AG09309 (cell line): ENCODE results near the gene CD226.

Experiments used
- DNase-seq: peaks from one replicate; pipeline ENCODE4 v3.0.0-alpha.2; 2010; ENCODE audit warnings: low read depth
- H3K4me3 ChIP-seq: 2 replicates; pipeline ENCODE4 v1.5.1; 2011; ENCODE audit warnings: mild to moderate bottlenecking, low read depth, low read length, moderate library complexity; ENCODE audit not compliant: control insufficient read depth
- CTCF ChIP-seq: IDR thresholded peaks from 2 replicates; pipeline ENCODE4 v1.5.1; 2011; ENCODE audit warnings: mild to moderate bottlenecking, low read depth, low read length, inconsistent platforms; ENCODE audit not compliant: insufficient read depth, control insufficient read depth; ENCODE audit errors: missing control alignments

Gene CD226

DNA sequence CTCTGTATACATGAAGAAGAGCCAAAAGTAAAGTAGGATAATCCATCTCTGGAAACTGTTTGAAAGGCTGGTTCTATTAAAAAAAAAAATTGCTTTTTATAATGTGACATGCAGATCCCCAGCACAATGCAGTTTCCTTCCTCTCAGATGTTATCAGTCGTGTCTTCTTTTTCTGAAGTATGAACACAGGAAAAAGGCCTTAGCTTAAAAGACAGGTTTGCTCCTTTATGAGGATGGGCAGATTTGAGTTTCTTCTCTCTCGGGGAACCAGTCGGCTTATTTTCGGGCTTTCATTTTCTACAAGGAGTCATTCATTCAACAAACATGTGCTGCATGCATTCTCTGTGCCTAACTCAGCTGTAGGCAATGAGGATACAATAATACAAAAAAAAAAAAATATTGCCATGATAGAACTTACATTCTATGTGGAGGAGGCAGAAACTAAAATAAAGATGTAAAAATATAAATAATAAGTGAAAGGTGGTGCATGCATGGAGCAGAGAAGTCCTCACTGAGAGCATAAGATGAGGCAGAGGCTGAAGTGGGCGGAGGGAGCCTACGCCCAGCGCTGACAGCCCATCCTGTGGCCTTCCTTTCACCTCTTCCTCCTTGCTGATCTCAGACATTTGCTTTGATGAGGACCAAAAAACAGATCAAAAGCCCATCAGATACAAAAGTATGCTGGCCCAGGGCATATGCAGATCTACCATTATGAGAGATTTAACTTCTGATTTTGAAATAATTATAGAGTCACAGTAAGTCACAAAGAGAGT lies at the start of gene CD226:
Gene CD226 (minus strand): TSS at position 513 of the 773 bp plus-strand sequence. CDS start 467 bp downstream, at position 46.
- H3K4me3 ChIP-seq, result no peak within 1 kb of the TSS
- no peak for TF ChIP-seq CTCF
- no peak for DNase-seq

DNA sequence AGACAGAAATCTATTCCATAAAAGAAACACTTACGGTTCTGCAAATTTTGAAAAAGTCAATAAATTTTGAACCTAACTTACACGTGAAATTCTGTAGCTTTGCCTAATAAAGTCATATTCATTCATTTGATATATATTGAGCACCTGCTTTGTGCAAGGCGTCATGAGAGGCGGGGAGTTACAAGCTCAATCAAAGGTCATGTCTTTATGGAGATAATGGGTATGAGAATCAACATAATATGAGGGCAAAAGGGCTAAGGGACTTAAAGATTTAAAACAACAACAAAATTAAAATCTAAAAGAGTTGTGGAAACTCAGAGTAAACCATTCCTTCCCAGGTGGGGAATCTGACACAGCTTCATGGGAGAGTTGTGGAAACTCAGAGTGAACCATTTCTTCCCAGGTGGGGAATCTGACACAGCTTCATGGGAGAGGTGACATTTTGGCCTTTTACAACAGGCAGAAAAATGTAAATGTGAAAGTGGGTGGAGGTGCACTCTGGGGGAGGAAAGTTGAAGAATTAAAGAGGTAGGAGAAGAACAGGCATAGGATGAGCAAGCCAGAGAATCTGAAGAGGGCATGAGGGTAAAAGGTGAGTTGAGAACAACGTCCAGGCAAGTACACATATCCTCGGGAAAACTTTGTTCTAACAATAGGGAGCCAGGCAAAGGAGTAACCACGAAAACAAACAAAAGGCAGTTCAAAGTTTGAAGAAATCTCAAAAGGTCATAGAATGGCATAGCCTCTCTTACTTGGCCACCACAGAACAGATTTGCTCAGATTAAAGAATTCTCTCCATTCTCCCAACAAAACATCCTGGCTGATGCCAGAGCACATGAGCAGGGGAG lies 49.5 kb upstream of the CD226 start:
- no peak for DNase-seq
- TF ChIP-seq CTCF, result no peak
- H3K4me3 ChIP-seq, result no peak overlapping the region

DNA sequence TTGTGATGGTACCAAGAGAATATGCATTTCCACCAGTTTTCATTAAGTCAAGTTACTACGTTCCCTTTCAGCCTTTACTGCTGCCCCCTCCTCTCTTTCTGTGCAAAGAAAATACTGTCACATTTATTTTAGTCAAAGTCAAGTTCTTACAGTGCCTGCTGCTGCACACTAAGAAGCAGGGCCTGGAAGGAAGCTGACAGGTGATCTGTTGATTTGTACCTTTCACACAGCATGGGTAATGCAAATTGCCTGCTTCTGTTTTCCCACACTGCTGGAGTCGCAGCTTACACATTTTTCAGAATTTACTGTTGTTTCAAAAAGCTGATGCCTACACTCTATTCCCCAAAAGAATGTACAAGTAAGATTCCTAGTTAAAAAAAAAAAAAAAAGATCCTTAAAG lies 48.7 kb upstream of the CD226 start:
- H3K4me3 ChIP-seq, result no peak overlapping the region
- no peak for DNase-seq
- no peak for TF ChIP-seq CTCF

- TF ChIP-seq CTCF, result no peak
- no peak for DNase-seq
- H3K4me3 ChIP-seq, result no peak overlapping the region
Measured at GRCh38 chr18:69995774-69996173, 48.1 kb upstream of the CD226 start.

GRCh38 chr18:69992776-69993175 lies 45.1 kb upstream of the CD226 start:
- no peak for DNase-seq
- TF ChIP-seq CTCF, result no peak
- no peak overlapping the region for H3K4me3 ChIP-seq

- no peak for DNase-seq
- H3K4me3 ChIP-seq, result no peak overlapping the region
- no peak for TF ChIP-seq CTCF
Measured at GRCh38 chr18:69987870-69988269, 40.2 kb upstream of the CD226 start.
